ENCODE data around the gene AIF1L.

Gene AIF1L

GRCh38 chr9:131096269-131097125 is at the start of gene AIF1L:
Gene AIF1L (plus strand): TSS chr9:131096531. CDS start chr9:131096630, 99 bp downstream.
- DNase-seq (ENCODE audit: low read depth in 2 of 2), result peak; percentile 9 to 24

GRCh38 chr9:131046581-131047202 is 49.6 kb upstream of the AIF1L start:
- peak; percentile 58 to 71 for DNase-seq (ENCODE audit: low read depth in 2 of 2)

GRCh38 chr9:131048332-131048731 is 48.0 kb upstream of the AIF1L start:
- no peak for DNase-seq (ENCODE audit: low read depth in 2 of 2)

- no peak for DNase-seq (ENCODE audit: low read depth in 2 of 2)
Observed at GRCh38 chr9:131048820-131049219, 47.5 kb upstream of the AIF1L start.

GRCh38 chr9:131049829-131050715 is 46.3 kb upstream of the AIF1L start:
- DNase-seq (ENCODE audit: low read depth in 2 of 2), result no peak

- no peak for DNase-seq (ENCODE audit: low read depth in 2 of 2)
Observed at GRCh38 chr9:131050831-131051230, 45.5 kb upstream of the AIF1L start.

- DNase-seq (ENCODE audit: low read depth in 2 of 2), result no peak
Observed at GRCh38 chr9:131051592-131052517, 44.5 kb upstream of the AIF1L start.

GRCh38 chr9:131053896-131054295 is 42.4 kb upstream of the AIF1L start:
- no peak for DNase-seq (ENCODE audit: low read depth in 2 of 2)

- no peak for DNase-seq (ENCODE audit: low read depth in 2 of 2)
Observed at GRCh38 chr9:131056781-131057506, 39.4 kb upstream of the AIF1L start.

GRCh38 chr9:131060900-131061630 is 35.3 kb upstream of the AIF1L start:
- no peak for DNase-seq (ENCODE audit: low read depth in 2 of 2)

GRCh38 chr9:131062969-131063368 is 33.4 kb upstream of the AIF1L start:
- DNase-seq (ENCODE audit: low read depth in 2 of 2), result no peak

- DNase-seq (ENCODE audit: low read depth in 2 of 2), result no peak
Observed at GRCh38 chr9:131065599-131065998, 30.7 kb upstream of the AIF1L start.

GRCh38 chr9:131067625-131068024 is 28.7 kb upstream of the AIF1L start:
- DNase-seq (ENCODE audit: low read depth in 2 of 2), result no peak

GRCh38 chr9:131068076-131068816 is 28.1 kb upstream of the AIF1L start:
- DNase-seq (ENCODE audit: low read depth in 2 of 2), result no peak

GRCh38 chr9:131069699-131070098 is 26.6 kb upstream of the AIF1L start:
- no peak for DNase-seq (ENCODE audit: low read depth in 2 of 2)

- no peak for DNase-seq (ENCODE audit: low read depth in 2 of 2)
Observed at GRCh38 chr9:131072107-131072870, 24.0 kb upstream of the AIF1L start.

- DNase-seq (ENCODE audit: low read depth in 2 of 2), result no peak
Observed at GRCh38 chr9:131072871-131073237, 23.5 kb upstream of the AIF1L start.

Measured in stimulated activated CD4-positive, alpha-beta T cell treated with anti-CD3 and anti-CD28 coated beads, Interleukin-4, amount 100 ng/mL, for 48 hours (primary cell).